ENCODE results near the gene RASA3. TPM values are rescaled to one million over a fixed set of nuclear protein-coding genes. Genes with fewer than 3 reads are reported as not detected.

Gene RASA3
- total and polyA plus RNA-seq, 2 of the 8 experiments (the other 6 are each of a cell fraction or from before 2014, with no cell fraction given) = 7.5 to 21.9 TPM

GRCh38 chr13:114121031-114121430, 11.4 kb downstream of the RASA3 start:
- H3K4me1 ChIP-seq (replicated peaks in 1 of 4; ENCODE audit: control insufficient read depth in 3 of 4, insufficient read depth in 4 of 4, low read length in 3 of 4) = peaks cover 7 to 16% (median 11%) of the 10 kb centered on the region in 4 experiments
- no peak overlapping the region for H2BK120ac ChIP-seq (replicated peaks; ENCODE audit: low read depth, low read length)
- H3K56ac ChIP-seq (replicated peaks; ENCODE audit: insufficient read length, low read depth, low read length) = no peak overlapping the region
- no peak overlapping the region for H4K5ac ChIP-seq (ENCODE audit: insufficient read length, low read depth, low read length)
- POLR2A ChIA-PET (ENCODE audit: partially characterized antibody) = interaction anchor here (1.5 to 1.9 kb wide), 2 partner anchors 9 to 10 kb away, joined by 5 read pairs; no protein-coding TSS in a partner anchor
- H2BK12ac ChIP-seq (ENCODE audit: low read depth, low read length) = 0 out of 2 replicates have a peak overlapping the region, but pooled peaks have one; percentile 19
- no peak overlapping the region for H2BK15ac ChIP-seq (ENCODE audit: low read length)
- no peak overlapping the region for H2BK20ac ChIP-seq (ENCODE audit: low read length)
- TF ChIP-seq CTBP2 (IDR thresholded peaks at IDR 0.05; ENCODE audit: borderline replicate concordance, insufficient read depth, insufficient read length, low read length) = no peak
- TF ChIP-seq E2F6 (IDR thresholded peaks at IDR 0.05) = no peak
- 0 out of 2 replicates have a peak, but pooled peaks cover 2% of the 10 kb centered on the region for H3K23me2 ChIP-seq (ENCODE audit: low read depth, low read length)
- H3K4me3 ChIP-seq (ENCODE audit: extremely low read depth in 1 of 4, insufficient read depth in 2 of 4, low read depth in 3 of 4, low read length in 4 of 4) = no peak overlapping the region
- CTCF ChIA-PET (ENCODE audit: partially characterized antibody) = interaction anchor here (1.5 kb wide), 1 partner anchor 8 kb away, joined by 4 read pairs; no protein-coding TSS in a partner anchor
- H3K27me3 ChIP-seq (replicated peaks in 1 of 4; ENCODE audit: control insufficient read depth in 3 of 4, extremely low read depth in 1 of 4, insufficient read depth in 3 of 4, low read length in 3 of 4) = no peaks in the 10 kb centered on the region
- H3K18ac ChIP-seq (ENCODE audit: extremely low read depth, low read length) = 0 out of 2 replicates have a peak overlapping the region, but pooled peaks have one; percentile 29
- no peak overlapping the region for H2AFZ ChIP-seq (ENCODE audit: low read length)
- H3K9me3 ChIP-seq (ENCODE audit: insufficient read depth in 2 of 2, low read depth in 1 of 2, low read length in 1 of 2) = no peaks in the 10 kb centered on the region; a peak in 1 of 4 replicates
- H3K23ac ChIP-seq (ENCODE audit: insufficient read length) = no peak overlapping the region
- FAIRE-seq = no peak
- 92% methylated on average over 12 of the region's 12 CpGs; no CpG with 5 or more reads in 1 of the 2 experiments for WGBS, 2 experiments (ENCODE audit: extremely low coverage in 1 of 2, insufficient coverage in 1 of 2, insufficient read length in 1 of 2, insufficient replicate concordance in 2 of 2, low coverage in 1 of 2, low lambda C conversion rate in 2 of 2, missing lambda C conversion rate in 1 of 2)
- no peak overlapping the region for H3K4me2 ChIP-seq (ENCODE audit: insufficient read depth in 1 of 2, low read depth in 2 of 2, low read length in 2 of 2)
- H2AK5ac ChIP-seq (ENCODE audit: low read depth, low read length) = peak overlapping the region; percentile 95; the same call in 1 of the 2 replicates
- H3K36me3 ChIP-seq (ENCODE audit: control insufficient read depth in 2 of 4, insufficient read depth in 4 of 4, low read length in 3 of 4) = no peaks in the 10 kb centered on the region
- H3K14ac ChIP-seq (ENCODE audit: insufficient read length) = no peak overlapping the region
- H3K9ac ChIP-seq (replicated peaks in 1 of 4; ENCODE audit: extremely low read depth in 1 of 4, low read depth in 3 of 4, low read length in 3 of 4) = no peak overlapping the region
- H3K79me1 ChIP-seq (ENCODE audit: low read depth, low read length) = peaks cover 11% of the 10 kb centered on the region
- no peak for DNase-seq (ENCODE audit: low read depth in 1 of 2, low spot score in 2 of 2)
- H4K20me1 ChIP-seq (replicated peaks in 1 of 2; ENCODE audit: control insufficient read depth in 1 of 2, insufficient read depth in 2 of 2, low read length in 2 of 2) = peaks cover 0 to 6% of the 10 kb centered on the region in 2 experiments
- no peak overlapping the region for H3K4ac ChIP-seq (replicated peaks; ENCODE audit: insufficient read length, low read depth, low read length)
- H4K91ac ChIP-seq (replicated peaks; ENCODE audit: insufficient read length, low read length) = no peak overlapping the region
- no peak overlapping the region for H3K27ac ChIP-seq (ENCODE audit: low read depth, low read length)
- H3K79me2 ChIP-seq (ENCODE audit: control insufficient read depth in 1 of 2, insufficient read depth in 2 of 2, low read length in 2 of 2) = peaks cover 0 to 27% of the 10 kb centered on the region in 2 experiments; a peak in 2 of 4 replicates
- no peak overlapping the region for H4K8ac ChIP-seq (ENCODE audit: extremely low read depth, insufficient read depth, low read length)
- H2BK5ac ChIP-seq (ENCODE audit: low read depth, low read length) = 0 out of 2 replicates have a peak overlapping the region, but pooled peaks have one; percentile 1
